C1 segment of cervical spinal cord (tissue), 14 donors: Measurements from ENCODE around the gene TCP11.
"Not testable (repeated sequence)": the region's sequence is repeated elsewhere in the genome, so short reads cannot be mapped to it uniquely, and the experiment has no call there.

Experiments used
- DNase-seq, 14 donors: peaks; one replicate each; lab custom pipeline; 2025; lab: John Stamatoyannopoulos, UW

TCP11 gene

DNA sequence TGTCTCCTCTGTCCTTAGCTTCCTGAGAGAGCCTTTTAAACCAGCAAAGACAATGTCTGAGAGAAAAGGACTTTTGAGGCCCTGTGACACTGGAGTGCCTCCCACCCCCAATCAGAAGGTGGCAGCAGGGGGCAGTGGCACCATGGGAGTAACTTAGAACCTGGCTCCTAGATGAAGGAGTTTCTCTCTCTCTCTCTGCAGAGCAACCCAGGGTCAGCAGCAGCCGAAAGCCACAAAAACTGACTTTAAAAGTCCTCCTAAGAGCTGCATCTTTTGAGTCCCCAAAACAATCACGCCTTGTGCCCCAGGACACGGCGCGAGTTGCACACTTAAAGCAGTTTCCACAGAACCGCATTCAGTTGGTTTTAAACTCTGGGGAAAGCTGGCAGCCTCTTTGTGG is 5.3 kb upstream of the TCP11 start:
- peak in 10 of 14 donors; percentile 20 to 57 (median 30) for DNase-seq

GRCh38 chr6:35145757-35146156 is 4.6 kb upstream of the TCP11 start:
- no peak for DNase-seq

GRCh38 chr6:35142588-35143569 is 1.7 kb upstream of the TCP11 start:
- DNase-seq = no peak

GRCh38 chr6:35140639-35141006 is 516 bp downstream of the TCP11 start:
- no peak for DNase-seq

GRCh38 chr6:35139924-35140638 is 1.1 kb downstream of the TCP11 start:
- peak in 5 of 14 donors; percentile 7 to 29 (median 26) for DNase-seq

DNA sequence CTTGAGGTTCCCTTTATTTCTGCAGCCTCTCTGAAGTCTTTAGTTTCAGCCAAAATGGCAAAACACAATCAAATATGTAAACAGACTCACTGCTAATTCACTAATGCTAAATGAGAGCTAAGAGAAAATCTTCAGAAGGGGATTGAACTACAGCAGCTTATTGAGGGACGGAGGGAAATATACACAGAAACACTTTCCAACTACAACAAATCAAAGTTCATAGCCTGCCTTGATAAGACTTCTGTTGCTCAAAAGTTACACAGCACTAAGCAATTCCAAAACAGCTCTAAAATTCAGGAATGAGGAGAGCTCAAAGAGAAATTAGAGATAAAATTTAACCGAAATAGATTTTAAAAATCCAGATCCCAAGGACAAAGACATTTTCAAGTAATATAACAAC is 1.7 kb downstream of the TCP11 start:
- no peak for DNase-seq

GRCh38 chr6:35138191-35138590 is 2.9 kb downstream of the TCP11 start:
- DNase-seq = not testable (repeated sequence)

DNA sequence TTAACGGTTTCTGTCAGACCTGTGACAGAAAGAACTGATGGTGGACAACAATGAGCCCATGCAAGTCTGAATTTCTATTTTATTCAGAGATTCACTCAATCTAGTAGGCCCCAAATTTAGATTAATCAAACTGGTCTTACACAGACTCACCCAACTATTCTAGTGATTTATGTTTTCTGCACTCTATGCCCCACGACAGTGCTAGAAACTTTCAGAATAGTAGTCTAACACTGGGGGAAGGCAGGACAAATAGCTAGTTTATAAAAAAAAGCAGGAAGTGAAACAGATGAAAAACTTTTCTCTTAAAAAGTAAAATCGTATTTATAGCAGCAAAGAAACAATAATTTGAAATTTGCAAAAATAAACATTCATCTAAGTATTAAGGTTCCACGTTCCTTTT is 5.0 kb downstream of the TCP11 start:
- DNase-seq = no peak

DNA sequence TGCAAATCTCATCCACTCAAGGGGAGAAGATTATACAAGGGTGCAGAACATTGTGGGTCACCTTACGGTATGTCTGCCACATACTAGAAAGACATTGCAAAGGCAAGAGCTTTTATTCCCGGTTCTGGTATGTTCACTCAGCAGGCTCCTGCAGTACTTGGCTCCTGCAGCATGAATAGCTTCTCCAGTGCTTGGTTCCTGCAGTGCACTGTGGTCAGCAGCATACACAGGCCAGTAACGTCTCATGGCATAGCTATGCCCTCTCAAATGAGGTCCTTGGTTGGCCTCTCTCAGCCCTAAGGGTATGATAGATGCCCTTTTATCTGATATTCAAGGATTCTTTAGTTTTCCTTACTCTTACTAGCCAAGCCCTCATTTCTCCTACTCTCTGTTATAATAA is 12.6 kb downstream of the TCP11 start:
- peak in 1 of 14 donors; percentile 14 for DNase-seq

- no peak for DNase-seq
These were observed 13.1 kb downstream of the TCP11 start for GRCh38 chr6:35128042-35128441.

DNA sequence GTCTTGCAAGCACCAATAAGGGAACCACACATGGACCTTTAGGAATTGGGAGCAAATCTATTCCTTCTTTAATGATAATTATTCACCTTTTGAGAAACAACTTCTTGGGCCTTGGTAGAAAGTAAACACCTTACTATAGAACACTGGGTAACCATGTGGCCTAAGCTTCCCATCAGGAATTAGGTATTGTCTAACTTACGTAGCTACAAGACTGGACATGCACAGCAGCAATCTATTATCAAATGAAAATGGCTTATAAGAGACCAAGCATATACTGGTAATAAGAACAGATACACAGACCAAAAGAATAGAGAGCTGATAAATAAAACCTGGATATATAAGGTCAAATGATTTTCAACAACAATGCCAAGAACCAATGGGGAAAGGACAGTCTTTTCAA is 16.8 kb downstream of the TCP11 start:
- no peak for DNase-seq

DNA sequence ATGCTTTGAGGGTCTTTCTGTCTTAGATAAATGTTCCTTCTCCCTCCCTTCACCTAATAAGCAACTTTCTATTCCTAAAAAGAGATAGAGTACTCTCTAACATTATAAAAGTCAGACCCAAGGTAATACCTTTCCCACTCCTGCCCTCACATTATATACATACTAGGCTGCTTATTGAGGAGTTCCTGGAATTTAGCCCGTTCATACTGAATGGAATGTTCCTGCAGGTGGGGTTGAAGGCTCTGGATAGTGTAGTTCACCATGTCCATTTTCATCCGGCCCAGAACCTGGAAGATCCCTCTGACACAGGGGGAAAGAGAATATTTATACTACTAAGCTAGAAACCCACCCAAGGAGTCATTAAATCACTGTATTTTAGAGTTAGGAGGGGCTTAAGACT is 20.4 kb downstream of the TCP11 start:
- DNase-seq = no peak

- no peak for DNase-seq
These were observed 32.7 kb downstream of the TCP11 start for GRCh38 chr6:35108309-35108885.

DNA sequence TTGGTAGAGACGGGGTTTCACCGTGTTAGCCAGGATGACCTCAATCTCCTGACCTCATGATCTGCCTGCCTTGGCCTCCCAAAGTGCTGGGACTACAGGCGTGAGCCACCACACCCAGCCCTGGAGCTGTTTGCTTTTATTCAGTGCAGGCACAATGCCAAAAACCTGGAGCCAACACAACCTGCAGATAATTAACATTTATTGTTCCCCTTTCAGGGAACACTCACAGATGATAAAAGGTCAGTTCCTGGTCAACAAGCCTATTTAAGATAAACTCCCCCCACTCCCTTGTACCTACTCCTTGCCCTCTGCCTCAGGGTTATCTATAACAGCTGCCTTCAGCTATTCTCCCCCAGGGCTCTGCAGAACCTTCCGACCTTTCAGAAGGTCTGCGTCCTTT is 33.4 kb downstream of the TCP11 start:
- not testable (repeated sequence) for DNase-seq

GRCh38 chr6:35107208-35107607 is 33.9 kb downstream of the TCP11 start:
- not testable (repeated sequence) for DNase-seq

DNA sequence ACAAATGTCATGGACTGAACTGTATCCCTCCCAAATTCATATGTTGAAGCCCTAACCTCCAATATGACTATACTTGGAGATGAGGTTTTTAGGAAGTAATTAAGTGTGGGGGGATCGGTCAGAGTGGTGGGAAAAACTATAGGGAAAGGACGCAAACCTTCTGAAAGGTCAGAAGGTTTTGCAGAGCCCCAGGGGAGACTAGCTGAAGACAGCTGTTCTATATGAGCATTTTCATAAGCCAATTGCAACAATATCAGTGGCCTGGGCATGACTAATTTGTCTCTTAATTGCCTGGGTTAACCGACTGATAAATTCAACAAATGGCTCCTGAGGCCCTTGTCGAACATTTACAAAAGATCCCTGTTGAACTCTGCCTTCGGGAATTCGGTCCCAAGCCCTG is 35.1 kb downstream of the TCP11 start:
- not testable (repeated sequence) for DNase-seq

- DNase-seq = no peak
These were observed 36.1 kb downstream of the TCP11 start for GRCh38 chr6:35105078-35105477.

DNA sequence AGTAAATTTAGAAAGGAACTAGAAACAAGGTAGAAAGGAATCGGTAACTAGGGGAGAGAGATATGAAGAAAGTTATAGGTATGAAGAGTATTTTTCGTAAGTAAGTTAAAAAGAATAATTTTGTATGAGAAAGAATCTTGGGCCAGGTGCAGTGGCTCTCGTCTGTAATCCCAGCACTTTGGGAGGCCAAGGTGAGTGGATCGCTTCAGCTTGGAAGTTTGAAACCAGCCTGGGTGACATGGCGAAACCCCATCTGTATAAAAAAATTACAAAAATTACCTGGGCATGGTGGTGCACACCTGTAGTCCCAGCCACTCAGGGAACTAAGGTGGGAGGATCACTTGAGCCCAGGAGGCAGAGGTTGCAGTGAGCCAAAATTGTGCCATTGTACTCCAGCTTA is 42.0 kb downstream of the TCP11 start:
- DNase-seq = no peak

- DNase-seq = no peak
These were observed 44.8 kb downstream of the TCP11 start for GRCh38 chr6:35096129-35096862.

- no peak for DNase-seq
These were observed 47.0 kb downstream of the TCP11 start for GRCh38 chr6:35094183-35094582.

- no peak for DNase-seq
These were observed 47.4 kb downstream of the TCP11 start for GRCh38 chr6:35093783-35094182.

DNA sequence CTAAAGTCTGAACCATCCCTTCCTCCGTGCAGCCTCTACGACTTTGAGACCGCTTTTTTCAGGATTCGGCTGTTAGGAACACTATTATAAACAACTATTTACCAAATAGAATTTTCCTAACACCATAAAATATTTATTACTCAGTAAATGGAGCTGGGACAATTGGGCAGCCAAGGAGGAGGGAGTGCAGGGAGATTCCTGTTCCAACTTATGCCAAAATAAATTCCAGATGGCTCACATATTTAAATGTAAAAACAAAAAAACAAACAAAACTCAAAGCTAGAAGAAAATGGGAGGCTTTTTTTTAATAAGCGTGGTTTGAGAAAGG is 48.1 kb downstream of the TCP11 start:
- no peak for DNase-seq
